HG03060 (cell line): ENCODE results near the gene DEAF1.

ENCODE experiments used
- ATAC-seq: cut with Tn5 transposase; IDR thresholded peaks from one replicate; pipeline ENCODE4 v1.9.1; 2021; ENCODE audit warnings: low read depth, moderate number of reproducible peaks; ENCODE audit not compliant: unreplicated experiment

DEAF1 gene

GRCh38 chr11:722346-722811 lies 27.4 kb upstream of the DEAF1 start:
- no peak for ATAC-seq

GRCh38 chr11:721741-722345 lies 26.8 kb upstream of the DEAF1 start:
- ATAC-seq: no peak

GRCh38 chr11:721247-721740 lies 26.3 kb upstream of the DEAF1 start:
- ATAC-seq: no peak

- ATAC-seq: no peak
Measured at GRCh38 chr11:720642-721246, 25.7 kb upstream of the DEAF1 start.

- ATAC-seq: no peak
Measured at GRCh38 chr11:720017-720641, 25.1 kb upstream of the DEAF1 start.

GRCh38 chr11:719214-720016 lies 24.4 kb upstream of the DEAF1 start:
- ATAC-seq: no peak

- ATAC-seq: no peak
Measured at GRCh38 chr11:714436-714835, 19.4 kb upstream of the DEAF1 start.

GRCh38 chr11:709109-709997 lies 14.3 kb upstream of the DEAF1 start:
- no peak for ATAC-seq

GRCh38 chr11:708511-708910 lies 13.5 kb upstream of the DEAF1 start:
- ATAC-seq: no peak

GRCh38 chr11:707817-708420 lies 12.9 kb upstream of the DEAF1 start:
- ATAC-seq: no peak

- no peak for ATAC-seq
Measured at GRCh38 chr11:706957-707816, 12.2 kb upstream of the DEAF1 start.

- ATAC-seq: no peak
Measured at GRCh38 chr11:706439-706956, 11.5 kb upstream of the DEAF1 start.

- ATAC-seq: no peak
Measured at GRCh38 chr11:705646-706438, 10.8 kb upstream of the DEAF1 start, which contains the start of gene EPS8L2. TSS of gene EPS8L2 (plus strand) at chr11:706231. CDS start at chr11:709408, 3,177 bp downstream.

GRCh38 chr11:704781-705645 lies 10.0 kb upstream of the DEAF1 start:
- ATAC-seq: no peak

- no peak for ATAC-seq
Measured at GRCh38 chr11:704228-704674, 9.2 kb upstream of the DEAF1 start.

- ATAC-seq: no peak
Measured at GRCh38 chr11:703506-703905, 8.5 kb upstream of the DEAF1 start.
